B cell (primary cell): Measurements from ENCODE around the gene USP6NL.

Experiments used
- EZH2 ChIP-seq: IDR thresholded peaks from 2 replicates; pipeline ENCODE4 v1.6.1; 2012; ENCODE audit warnings: borderline replicate concordance, low read depth, mild to moderate bottlenecking, moderate library complexity, low read length; ENCODE audit not compliant: insufficient read depth, poor library complexity, severe bottlenecking
- TF ChIP-seq, protein P1 (sequence below): fragments of 200-600 bp; IDR thresholded peaks from one replicate; pipeline ENCODE4 v1.8.0; 2022; ENCODE audit warnings: antibody characterized with exemption, mild to moderate bottlenecking

DNA sequence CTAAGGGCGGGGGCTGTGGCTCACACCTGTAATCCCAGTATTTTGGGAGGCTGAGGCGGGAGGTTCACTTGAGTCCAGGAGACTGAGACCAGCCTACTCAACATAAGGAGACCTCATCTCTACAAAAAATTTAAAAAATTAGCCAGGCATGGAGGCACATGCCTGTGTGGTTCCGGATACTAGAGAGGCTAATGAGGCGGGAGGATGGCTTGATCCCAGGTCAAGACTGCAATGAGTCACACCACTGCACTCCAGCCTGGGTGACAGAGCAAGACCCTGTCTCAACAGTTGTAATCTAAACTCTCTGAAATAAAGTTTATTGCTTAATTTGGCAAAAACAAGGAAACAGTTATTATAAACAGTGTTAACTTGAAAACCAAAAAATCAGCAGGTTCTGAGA lies 123.3 kb downstream of the USP6NL start:
- TF ChIP-seq, protein P1, sequence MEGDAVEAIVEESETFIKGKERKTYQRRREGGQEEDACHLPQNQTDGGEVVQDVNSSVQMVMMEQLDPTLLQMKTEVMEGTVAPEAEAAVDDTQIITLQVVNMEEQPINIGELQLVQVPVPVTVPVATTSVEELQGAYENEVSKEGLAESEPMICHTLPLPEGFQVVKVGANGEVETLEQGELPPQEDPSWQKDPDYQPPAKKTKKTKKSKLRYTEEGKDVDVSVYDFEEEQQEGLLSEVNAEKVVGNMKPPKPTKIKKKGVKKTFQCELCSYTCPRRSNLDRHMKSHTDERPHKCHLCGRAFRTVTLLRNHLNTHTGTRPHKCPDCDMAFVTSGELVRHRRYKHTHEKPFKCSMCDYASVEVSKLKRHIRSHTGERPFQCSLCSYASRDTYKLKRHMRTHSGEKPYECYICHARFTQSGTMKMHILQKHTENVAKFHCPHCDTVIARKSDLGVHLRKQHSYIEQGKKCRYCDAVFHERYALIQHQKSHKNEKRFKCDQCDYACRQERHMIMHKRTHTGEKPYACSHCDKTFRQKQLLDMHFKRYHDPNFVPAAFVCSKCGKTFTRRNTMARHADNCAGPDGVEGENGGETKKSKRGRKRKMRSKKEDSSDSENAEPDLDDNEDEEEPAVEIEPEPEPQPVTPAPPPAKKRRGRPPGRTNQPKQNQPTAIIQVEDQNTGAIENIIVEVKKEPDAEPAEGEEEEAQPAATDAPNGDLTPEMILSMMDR: no peak
- TF ChIP-seq EZH2: no peak
